GM10266 (cell line): Measurements from ENCODE around the gene ZBTB38.

Experiments
- DNase-seq: peaks from one replicate; pipeline ENCODE4 v3.0.0; 2012; ENCODE audit errors: extremely low spot score
- CTCF ChIP-seq: IDR thresholded peaks from 2 replicates; pipeline ENCODE4 v1.5.1; 2012; ENCODE audit warnings: mild to moderate bottlenecking, low read depth; ENCODE audit not compliant: control insufficient read depth, insufficient read depth; ENCODE audit errors: missing control alignments

ZBTB38 gene

GRCh38 chr3:141388823-141389621, 20.7 kb downstream of the ZBTB38 start:
- no peak for TF ChIP-seq CTCF
- DNase-seq = no peak

GRCh38 chr3:141389703-141390102, 21.4 kb downstream of the ZBTB38 start:
- TF ChIP-seq CTCF = no peak
- no peak for DNase-seq

- no peak for DNase-seq
- no peak for TF ChIP-seq CTCF
Measured at GRCh38 chr3:141390747-141391146, 22.4 kb downstream of the ZBTB38 start.

- no peak for TF ChIP-seq CTCF
Measured at GRCh38 chr3:141391298-141391990, 23.1 kb downstream of the ZBTB38 start.

GRCh38 chr3:141391991-141392316, 23.6 kb downstream of the ZBTB38 start:
- DNase-seq = no peak
- no peak for TF ChIP-seq CTCF

More at GRCh38 chr3:141391298-141391990, 23.1 kb downstream of the ZBTB38 start:
- DNase-seq = no peak

- no peak for DNase-seq
Measured at GRCh38 chr3:141392416-141392815, 24.1 kb downstream of the ZBTB38 start.

More at GRCh38 chr3:141392416-141392815, 24.1 kb downstream of the ZBTB38 start:
- no peak for TF ChIP-seq CTCF
